NCI-H748 (cell line): ENCODE data around the gene TRERF1.
A peak's percentile ranks its signal among the peaks of the same experiment; 100 is the strongest.
"Not testable (repeated sequence)": the region's sequence is repeated elsewhere in the genome, so short reads cannot be mapped to it uniquely, and the experiment has no call there.

Source experiments
- DNase-seq: peaks from one replicate; lab custom pipeline; 2025; ENCODE audit not compliant: unreplicated experiment; lab: John Stamatoyannopoulos, UW

Gene TRERF1

DNA sequence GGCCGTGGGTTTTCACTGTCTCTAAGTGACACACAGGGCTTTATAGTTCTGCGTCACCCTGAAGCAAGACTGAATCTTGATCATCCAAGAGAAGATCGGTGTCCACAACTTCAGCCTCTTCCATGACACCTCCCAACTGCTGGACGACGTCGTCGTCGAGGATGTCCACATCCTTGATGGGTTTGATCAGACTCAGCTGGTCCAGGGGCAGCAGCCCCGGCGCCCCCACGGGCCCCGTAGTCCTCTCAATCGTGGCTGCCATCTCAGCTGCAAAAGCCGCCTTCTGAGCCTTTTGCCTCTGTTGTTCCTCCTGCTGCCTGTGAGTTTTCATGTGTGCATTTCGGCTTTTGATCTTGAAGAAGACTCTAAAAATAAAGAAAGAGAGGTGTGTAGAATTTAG is 223.4 kb downstream of the TRERF1 start:
- no peak for DNase-seq

GRCh38 chr6:42227173-42227850 is 224.4 kb downstream of the TRERF1 start:
- no peak for DNase-seq

DNA sequence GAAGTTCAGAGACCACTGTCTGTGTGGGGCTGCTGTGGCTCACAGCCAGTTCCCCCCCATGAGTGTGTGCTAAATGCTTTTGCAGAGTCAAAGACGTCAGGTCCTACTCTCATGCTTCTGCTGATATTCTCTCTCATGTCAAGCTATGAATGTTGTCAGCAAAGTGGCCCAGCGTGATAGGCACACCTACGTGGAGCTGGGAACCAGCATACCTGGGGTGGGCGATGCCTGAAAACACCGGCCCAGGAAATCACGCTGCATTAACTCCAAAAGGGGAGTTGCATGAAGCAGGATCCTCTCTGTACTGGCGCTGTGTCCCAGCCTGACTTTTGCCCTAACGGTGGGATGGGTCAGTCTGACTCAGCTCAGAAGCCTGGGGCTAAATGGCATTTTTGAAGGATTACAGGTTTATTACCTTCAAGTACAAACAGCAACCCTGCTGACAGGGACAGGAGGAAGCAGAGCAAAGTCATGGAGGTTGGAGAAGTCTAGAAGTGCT is 225.0 kb downstream of the TRERF1 start:
- DNase-seq, result no peak

DNA sequence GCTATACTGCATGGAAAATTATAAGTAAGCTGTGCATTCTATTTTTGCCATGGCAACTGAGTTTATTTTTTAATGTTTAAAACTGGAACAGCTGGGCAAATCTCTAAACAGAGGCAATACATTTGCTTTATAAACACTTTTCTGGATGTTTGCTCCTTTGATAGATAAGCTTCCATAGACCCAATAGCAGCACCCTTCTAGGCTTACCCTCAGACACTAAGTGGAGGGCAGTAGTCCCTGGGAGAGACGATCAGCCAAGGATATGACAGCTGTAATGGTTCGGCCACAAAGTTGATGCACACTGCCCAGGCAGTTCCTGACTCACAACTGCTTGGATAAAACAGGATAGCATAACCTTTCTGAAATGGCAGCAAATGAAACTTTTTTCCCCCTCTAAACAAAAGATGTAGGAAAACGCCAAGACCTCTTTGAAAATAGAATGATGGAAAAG is 225.5 kb downstream of the TRERF1 start:
- DNase-seq, result no peak

DNA sequence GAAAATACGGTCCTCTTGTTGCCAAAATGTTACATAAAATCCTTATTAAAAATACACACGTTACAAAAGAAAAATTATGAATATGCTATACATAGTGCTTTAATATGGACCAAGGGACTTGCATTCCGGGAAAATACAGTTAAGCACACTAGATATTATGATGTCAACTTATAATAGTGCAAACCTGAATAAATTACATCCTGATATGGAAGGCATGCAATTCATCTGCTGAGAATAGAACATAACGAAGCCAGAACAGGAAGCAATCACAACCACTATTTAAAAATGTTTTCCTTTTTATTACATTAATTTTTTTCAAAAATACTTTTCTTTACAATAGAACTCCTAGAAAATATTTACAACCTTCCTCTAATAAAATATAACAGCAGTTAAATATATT is 226.3 kb downstream of the TRERF1 start:
- DNase-seq, result no peak

GRCh38 chr6:42225029-42225339 is 226.7 kb downstream of the TRERF1 start:
- DNase-seq, result no peak

GRCh38 chr6:42224222-42225028 is 227.3 kb downstream of the TRERF1 start:
- DNase-seq, result no peak

DNA sequence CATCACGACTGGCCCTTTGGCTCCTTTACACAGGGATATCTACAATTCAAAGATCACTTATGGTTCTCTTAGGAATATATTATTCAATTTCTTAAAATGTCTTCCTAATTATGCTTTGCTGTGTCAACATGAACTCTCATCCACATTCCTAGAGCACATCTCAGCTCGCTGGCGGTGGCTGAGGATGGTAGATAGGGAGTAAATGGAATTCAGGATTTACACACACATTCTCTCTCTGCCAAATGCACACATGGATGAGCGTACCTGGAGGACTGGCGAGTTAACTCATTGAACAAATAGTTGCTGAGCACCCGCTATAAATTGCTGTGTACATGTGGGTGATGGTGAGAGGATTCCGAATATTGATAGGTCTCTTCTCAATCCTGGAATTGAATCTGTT is 229.3 kb downstream of the TRERF1 start:
- no peak for DNase-seq

GRCh38 chr6:42221546-42221945 is 230.2 kb downstream of the TRERF1 start:
- DNase-seq, result no peak

- DNase-seq, result no peak
Observed at GRCh38 chr6:42220807-42221206, 230.9 kb downstream of the TRERF1 start.

GRCh38 chr6:42217519-42218367 is 234.0 kb downstream of the TRERF1 start, which contains the start of gene MRPS10:
Gene MRPS10 (minus strand): TSS chr6:42217861. CDS start chr6:42217849, 12 bp downstream.
- peak; percentile 99 for DNase-seq

GRCh38 chr6:42217157-42217518 is 234.6 kb downstream of the TRERF1 start:
- DNase-seq, result peak; percentile 41

- DNase-seq, result not testable (repeated sequence)
Observed at GRCh38 chr6:42216495-42216894, 235.2 kb downstream of the TRERF1 start.

DNA sequence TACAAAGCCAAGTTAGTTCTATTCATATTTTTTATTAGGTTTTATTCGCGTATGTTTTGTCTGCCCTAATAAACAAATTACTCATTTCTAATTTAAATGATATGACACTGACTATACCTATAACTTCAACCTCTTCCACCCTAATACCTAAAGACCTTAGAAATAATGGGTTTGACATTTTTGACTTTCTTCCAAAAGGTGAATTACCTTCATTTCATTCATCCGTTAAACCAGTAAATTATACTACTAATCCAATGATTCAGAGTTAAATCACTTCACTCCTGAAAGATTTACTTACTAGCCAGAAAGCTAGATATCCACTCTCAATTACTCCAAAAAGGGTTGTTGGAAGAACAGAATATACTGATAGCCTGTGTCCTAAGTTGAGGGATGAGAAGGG is 239.3 kb downstream of the TRERF1 start:
- no peak for DNase-seq

- no peak for DNase-seq
Observed at GRCh38 chr6:42211726-42212125, 240.0 kb downstream of the TRERF1 start.

GRCh38 chr6:42210551-42210950 is 241.2 kb downstream of the TRERF1 start:
- DNase-seq, result peak; percentile 96

GRCh38 chr6:42207559-42207958 is 244.2 kb downstream of the TRERF1 start:
- DNase-seq, result not testable (repeated sequence)

DNA sequence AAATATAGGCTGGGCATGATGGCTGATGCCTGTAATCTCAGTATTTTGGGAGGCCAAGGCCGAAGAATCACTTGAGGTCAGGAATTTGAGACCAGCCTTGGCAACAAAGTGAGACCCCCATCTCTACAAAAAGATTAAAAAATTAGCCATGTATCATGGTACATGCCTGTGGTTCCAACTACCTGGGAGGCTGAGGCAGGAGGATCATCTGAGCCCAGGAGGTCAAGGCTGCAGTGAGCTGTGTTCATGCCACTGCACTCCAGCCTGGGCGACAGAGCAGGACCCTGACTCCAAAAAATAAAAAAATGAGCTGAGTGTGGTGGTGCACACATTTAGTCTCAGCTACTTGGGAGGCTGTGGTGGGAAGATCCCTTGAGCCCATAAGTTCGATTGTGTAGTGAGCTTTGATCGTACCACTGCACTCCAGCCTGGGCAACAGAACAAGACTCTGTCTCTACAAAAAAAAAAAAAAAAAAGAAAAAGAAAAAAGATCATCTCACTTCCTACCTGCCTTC is 246.9 kb downstream of the TRERF1 start:
- no peak for DNase-seq

GRCh38 chr6:42203183-42203582 is 248.5 kb downstream of the TRERF1 start:
- no peak for DNase-seq

GRCh38 chr6:42202131-42202915 is 249.4 kb downstream of the TRERF1 start:
- not testable (repeated sequence) for DNase-seq
